ENCODE data around the gene TAMM41.
"Not testable (repeated sequence)": the region's sequence is repeated elsewhere in the genome, so short reads cannot be mapped to it uniquely, and the experiment has no call there.

TAMM41 gene, protein sequence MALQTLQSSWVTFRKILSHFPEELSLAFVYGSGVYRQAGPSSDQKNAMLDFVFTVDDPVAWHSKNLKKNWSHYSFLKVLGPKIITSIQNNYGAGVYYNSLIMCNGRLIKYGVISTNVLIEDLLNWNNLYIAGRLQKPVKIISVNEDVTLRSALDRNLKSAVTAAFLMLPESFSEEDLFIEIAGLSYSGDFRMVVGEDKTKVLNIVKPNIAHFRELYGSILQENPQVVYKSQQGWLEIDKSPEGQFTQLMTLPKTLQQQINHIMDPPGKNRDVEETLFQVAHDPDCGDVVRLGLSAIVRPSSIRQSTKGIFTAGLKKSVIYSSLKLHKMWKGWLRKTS

DNA sequence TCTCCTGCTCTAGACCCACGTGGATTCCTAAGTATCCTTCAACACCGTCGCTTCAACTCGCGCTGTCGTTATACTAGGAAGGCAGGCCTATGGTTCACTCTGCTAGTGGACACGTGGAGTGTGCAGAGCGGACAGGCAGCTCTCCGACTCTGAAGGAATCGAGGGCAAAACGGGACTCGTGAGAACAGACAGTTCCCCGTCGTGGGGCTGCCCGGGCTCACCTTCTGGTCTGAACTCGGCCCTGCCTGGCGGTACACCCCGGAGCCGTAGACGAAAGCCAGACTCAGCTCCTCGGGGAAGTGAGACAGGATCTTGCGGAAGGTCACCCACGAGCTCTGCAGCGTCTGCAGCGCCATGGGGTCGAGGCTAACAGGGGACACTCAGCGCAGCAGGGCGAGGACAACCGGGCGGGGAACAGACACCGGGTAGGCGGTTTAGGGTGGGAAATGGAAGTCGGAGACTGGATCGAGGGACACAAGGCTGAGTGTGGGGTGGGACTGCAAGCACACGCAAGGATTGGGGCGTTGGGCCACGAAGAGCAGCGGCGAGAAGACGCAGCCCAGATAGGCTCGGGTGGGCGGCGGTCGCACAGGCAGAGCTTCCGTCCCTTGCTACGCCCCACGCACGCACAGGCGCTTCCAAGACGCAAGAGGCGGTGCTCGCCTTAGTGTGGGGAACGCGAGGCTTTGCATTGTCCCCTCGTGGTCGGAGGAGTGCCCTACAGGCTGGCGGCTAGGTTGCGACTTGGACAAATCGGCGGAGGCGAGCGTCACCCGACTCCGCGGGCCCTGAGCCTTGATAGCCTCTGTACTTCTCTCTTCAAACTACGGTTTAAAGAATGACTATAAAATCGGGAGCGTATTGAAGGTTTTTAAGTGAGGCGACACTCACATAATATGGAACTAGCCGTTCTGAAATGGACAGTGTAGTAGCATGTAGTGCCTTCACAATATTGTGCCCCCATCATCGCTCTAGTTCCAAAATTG lies at the start of gene TAMM41:
TSS of gene TAMM41 (minus strand) at position 605 of the 986 bp plus-strand sequence. CDS start at position 356, 249 bp downstream.
- DNase-seq (ENCODE audit: low read depth), result peak; percentile 90

DNA sequence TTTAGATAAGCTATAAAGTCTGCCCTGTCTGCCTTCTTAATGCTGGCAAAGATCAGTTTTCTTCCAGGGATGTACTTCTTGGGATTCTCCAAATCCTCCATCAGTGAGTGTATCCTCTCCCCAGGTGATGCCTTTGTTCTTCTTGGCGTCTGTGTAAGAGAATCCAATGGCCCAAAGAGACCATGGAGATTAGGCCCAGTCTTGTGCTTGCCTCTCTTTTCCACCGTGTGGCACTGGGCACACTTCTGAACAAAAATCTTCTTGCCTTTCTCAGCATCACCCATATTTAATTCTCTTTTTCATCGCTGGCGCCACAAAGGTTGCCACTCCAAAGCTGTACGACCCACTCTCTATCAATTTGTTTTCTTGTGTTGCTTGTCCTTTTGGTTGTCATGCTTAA lies 32.2 kb upstream of the TAMM41 start:
- DNase-seq (ENCODE audit: low read depth), result no peak

DNA sequence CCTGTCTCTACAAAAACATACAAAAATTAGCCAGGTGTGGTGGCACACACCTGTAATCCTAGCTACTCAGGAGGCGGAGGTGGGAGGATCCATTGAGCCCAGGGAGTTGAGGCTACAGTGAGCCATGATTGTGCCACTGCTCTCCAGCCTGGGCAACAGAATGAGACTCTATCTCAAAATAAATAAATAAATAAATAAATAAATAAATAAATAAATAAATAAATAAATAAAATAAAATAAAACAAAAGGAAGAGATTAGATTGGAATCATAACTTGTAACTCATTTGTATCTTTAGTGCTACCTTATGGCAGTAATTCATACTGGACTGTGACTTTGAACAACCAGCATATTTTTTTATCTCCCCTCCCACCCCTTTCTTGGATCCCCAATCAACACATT lies 28.0 kb upstream of the TAMM41 start:
- DNase-seq (ENCODE audit: low read depth), result not testable (repeated sequence)

DNA sequence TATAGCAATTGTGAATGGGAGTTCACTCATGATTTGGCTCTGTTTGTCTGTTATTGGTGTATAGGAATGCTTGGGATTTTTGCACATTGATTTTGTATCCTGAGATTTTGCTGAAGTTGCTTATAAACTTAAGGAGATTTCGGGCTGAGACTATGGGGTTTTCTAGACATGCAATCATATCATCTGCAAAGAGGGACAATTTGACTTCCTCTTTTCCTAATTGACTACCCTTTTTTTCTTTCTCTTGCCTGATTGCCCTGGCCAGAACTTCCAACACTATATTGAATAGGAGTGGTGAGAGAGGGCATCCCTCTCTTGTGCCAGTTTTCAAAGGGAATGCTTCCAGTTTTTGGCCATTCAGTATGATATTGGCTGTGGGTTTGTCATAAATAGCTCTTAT lies 17.1 kb upstream of the TAMM41 start:
- DNase-seq (ENCODE audit: low read depth), result not testable (repeated sequence)

DNA sequence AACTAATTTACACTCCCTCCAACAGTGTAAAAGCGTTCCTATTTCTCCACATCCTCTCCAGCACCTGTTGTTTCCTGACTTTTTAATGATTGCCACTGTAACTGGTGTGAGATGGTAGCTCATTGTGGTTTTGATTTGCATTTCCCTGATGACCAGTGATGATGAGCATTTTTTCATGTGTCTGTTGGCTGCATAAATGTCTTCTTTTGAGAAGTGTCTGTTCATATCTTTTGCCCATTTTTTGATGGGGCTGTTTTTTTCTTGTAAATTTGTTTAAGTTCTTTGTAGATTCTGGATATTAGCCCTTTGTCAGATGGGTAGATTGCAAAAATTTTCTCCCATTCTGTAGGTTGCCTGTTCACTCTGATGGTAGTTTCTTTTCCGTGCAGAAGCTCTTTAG lies 15.9 kb upstream of the TAMM41 start:
- DNase-seq (ENCODE audit: low read depth), result not testable (repeated sequence)

DNA sequence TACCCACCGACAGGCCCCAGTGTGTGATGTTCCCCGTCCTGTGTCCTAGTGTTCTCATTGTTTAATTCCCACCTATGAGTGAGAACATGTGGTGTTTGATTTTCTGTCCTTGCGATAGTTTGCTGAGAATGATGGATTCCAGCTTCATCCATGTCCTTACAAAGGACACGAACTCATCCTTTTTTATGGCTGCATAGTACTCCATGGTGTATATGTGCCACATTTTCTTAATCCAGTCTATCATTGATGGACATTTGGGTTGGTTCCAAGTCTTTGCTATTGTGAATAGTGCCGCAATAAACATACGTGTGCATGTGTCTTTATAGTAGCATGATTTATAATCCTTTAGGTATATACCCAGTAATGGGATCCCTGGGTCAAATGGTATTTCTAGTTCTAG lies 15.5 kb upstream of the TAMM41 start:
- DNase-seq (ENCODE audit: low read depth), result not testable (repeated sequence)

DNA sequence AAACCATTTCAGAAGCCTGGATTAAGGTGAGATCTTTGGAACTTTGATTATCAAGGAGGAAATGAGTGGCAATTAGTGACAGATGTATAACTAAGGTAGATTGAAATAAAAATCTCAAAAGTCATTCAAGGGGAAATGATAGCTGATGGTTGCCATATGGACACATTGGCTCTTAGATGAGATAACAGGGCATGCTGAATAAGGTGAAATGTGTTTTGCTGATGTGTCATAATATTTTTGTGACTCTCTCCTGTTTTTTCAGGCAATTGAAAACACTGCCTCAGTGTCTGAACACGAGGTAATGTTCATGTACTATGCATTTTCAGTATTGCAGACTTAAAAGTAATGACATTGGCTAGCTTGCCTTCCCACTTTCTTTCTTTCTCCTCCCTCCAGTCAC lies 13.5 kb upstream of the TAMM41 start:
- not testable (repeated sequence) for DNase-seq (ENCODE audit: low read depth)

DNA sequence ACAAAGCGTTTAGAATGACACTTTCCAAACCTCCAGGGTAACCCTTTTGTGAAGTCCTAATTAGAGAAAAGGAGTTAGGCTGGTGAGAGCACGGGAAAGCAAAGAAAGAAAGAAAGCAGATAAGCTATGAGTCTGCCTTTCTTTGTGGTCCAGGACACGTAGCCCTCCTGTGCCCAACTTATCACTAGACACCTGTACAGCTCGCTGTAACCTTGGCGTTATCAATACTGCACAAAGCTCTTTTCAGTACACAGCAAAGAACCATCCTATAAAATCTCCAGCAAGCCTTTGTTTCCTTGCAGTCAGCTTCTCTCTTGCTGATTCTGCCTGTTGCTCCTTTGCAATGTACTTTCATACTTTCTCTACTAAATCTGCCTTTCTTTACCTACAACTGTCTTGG lies 6.8 kb upstream of the TAMM41 start:
- no peak for DNase-seq (ENCODE audit: low read depth)

DNA sequence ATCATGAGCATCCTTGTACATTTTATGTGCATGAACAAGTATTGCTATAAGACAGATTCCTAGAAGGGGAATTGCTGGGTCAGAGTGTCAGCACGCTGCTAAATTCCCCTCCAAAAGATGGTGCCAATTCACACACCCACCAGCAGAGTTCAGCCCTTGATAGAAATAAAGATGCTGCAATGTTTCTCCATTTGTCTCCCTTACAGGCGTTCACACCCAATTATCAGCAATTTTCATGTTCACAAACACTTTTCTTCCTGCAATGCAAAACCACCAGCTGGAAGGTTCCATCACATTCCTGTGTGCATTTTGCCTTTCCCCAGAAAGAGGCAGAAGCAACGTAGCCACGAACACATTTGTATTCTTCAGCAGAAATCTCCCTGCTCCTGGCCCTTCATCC lies 3.3 kb upstream of the TAMM41 start:
- DNase-seq (ENCODE audit: low read depth), result no peak

DNA sequence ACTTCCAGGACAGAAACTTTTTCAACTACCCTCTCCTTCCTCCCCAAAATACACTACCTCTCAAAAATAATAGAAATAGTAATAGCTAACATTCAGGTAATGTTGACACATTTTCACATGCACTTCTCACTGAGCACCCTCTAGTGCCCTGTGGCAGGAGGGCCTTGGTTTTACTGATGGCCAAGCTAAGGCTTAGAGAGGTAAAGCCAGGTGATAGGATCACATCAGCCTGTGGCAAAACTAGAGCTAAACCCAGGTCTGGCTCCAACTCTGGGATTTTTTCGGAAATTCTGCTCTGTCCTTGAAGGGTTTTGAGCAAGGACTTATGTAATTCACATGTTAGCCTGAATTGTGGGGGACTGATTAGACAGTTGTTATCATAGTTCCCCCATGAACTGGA lies 922 bp upstream of the TAMM41 start:
- peak; percentile 1 for DNase-seq (ENCODE audit: low read depth)

DNA sequence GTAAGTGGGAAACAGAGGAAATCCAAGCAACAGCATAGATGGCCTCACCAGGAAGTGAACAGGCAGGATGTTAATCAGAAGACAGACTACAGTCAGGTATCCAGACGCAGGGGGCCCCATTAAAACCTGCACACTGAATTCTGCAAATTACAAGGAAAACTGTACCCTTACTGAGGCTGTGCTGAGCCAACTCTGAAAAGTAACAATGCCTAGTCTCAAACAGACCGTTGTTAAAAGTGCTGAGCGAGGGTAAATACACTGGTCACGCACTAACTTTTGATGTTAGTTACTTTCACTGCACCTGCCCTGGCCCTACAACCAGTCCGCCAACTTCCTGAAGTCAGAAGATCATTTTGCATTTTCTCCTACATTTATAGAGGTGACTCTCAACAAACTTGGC lies 1.0 kb downstream of the TAMM41 start:
- no peak for DNase-seq (ENCODE audit: low read depth)

DNA sequence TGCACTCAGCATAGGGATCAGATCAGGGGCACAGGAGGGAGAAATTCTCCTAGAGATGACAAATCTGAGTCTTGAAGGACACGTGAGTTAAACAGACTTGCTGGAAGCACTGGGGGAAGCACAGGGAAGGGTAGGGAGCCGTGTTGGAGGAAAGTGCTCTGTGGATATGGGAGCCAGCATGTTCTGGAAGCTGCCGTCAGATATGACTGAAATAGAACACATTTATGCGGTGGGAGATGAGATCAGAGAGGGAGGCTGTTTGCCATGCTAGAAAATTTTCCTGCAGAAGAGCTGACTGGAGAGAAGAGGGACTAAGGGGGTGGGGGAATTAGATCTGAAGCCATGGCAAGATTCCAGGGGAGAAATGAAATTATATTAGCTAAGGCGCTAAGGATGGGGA lies 1.8 kb downstream of the TAMM41 start:
- no peak for DNase-seq (ENCODE audit: low read depth)

DNA sequence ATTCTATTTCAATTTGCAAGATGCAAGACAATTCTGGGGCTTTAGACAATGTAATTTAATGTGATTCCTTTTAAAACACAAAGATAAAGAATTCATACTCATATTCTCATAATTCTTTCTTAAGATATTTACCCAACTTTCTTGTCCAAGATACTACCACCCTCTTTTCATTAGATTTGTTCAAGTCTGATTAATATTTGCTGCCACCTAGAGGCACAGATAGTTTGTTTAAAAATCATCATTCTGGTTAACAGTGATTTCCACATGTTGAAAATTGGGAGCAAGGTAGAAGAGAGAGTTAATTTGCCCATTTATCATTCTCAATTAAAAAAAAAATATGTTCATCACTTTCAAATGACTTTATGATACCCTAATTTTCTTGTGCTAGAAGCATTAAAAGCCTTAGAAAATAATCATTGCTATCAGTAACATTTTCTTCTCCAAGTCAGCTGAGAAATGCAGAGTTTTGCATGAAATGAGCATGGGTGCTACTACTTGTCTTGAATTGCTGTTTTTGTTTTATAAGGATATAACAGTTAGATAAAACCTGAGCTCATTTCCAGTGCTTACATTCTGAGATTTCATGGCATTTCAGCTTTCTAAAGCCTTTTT lies 11.6 kb downstream of the TAMM41 start:
- no peak for DNase-seq (ENCODE audit: low read depth)

DNA sequence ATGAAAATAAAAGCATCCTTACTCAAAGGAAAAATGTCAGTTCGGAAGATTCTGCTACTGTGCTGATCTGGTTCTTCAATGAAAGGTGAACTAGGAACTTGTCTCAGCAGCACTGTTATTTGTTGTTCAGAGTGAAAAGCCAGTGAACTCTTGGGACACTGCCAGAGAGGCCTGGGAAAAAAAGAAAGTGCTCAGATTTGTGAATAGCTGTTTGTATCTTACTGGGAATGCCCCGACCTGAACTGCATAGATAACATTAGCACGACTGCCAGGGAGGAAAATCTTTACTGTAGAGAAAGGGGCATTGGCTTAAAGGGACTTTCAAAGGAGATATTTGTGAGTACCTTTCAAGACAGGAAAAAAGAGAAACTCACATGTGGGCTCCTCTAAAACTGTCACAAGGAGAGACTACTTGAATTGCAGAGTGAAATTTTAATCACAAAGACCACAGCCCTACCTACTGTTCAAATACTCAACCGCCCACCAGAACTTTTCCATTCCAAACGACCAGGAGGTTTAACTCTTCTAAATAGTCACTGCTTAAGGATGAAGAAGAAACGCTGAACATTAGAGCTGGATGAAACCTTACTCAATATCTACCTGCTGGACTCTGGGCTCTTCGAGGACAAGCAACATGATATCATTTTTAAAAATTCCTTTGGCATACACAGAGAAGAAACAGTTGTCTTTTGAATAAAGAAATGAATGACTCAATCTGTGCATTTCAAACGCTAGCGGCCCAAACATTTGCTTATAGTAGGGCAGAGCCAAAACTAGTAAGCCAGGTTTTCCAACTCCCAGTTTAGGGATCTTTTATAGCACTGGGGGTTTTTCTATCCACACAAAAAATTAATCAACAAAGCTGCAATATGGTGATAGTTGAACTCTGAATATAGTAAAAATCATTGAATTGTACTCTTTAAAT lies 13.4 kb downstream of the TAMM41 start:
- no peak for DNase-seq (ENCODE audit: low read depth)

DNA sequence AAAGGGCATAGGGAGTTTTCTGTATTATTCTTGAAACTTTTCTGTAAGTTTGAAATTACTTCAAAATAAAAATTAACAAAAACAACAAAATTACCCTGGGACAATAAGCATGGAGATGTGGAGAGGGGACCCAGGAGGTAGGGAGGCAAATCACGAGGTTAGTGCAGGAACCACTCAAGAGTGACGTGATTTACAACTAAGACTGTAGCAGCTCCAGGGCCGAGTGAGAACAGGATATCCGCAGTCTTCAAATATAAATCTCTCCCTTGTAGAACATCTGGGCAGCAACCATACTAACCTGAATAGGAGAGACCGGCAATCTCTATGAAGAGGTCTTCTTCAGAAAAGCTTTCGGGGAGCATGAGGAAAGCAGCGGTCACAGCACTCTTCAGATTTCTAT lies 17.3 kb downstream of the TAMM41 start:
- no peak for DNase-seq (ENCODE audit: low read depth)

DNA sequence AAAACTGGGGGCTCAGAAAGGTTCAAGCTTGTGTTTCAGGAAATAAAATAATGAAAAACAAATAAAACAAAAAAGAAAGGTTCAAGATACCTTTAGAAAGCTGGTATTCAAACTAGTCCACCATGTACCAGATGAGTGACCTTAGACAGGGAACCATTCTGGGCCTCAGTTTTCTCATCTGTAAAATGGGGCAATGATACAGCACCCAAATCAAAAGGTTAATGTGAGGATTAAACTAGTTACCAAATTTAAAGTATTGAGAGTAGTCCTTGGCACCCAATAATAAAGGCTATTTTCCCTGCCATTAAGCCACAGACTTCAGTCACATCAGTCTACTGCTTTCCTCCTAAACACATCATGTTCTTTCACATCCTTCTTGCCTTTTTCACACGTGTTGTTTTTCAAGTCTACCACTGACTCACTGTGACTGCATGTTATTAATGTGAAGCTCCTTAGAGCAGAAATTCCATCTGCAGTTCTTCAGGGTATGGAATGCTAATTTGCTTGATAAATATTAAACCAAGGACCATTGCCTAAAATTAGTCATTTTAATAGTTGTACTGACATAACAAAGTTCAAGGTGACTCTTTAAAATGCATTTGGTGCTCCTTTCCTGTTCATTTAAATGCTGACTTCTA lies 19.9 kb downstream of the TAMM41 start:
- no peak for DNase-seq (ENCODE audit: low read depth)

DNA sequence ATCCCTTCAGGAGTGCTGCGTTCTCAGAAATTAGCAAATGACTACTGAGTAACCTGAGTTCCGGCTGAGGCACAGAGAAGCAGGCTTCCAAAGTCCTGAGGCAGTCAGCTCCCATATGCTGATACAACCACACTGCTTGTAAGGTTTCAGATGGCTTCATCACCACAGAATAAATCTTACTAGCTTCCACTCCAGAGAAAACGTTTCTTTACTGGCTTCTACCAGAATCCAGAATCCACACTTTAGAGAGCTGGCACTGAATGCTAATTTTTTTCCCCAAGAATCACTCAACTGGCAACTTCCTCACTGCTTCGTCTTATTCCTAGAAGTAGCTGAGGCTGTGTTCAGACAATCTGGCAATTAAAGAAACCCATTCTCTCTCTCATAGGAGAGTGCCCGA lies 21.4 kb downstream of the TAMM41 start:
- no peak for DNase-seq (ENCODE audit: low read depth)

DNA sequence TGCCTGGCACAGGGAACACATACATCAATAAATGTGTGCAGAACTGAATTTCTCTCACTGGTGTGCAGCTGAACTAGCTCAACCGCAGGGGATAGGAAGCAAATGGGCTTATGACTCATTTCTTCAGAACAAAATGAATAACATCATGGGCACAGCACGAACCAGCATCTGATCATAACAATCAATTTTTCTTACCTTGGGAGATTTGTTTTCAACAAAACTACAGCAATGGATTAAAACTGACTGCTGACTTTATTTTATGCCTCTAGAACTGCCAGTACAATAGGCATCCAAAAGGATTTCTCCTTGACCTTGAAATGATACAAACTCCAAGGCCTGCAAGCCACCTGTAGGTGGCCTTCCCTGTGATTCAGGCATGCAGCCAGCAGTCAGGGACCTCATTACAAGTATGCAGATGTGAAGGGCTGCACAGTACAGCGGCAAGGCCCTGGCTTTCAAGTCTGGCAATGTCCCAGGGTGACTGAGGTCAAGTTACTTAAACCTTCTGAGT lies 26.1 kb downstream of the TAMM41 start:
- no peak for DNase-seq (ENCODE audit: low read depth)

DNA sequence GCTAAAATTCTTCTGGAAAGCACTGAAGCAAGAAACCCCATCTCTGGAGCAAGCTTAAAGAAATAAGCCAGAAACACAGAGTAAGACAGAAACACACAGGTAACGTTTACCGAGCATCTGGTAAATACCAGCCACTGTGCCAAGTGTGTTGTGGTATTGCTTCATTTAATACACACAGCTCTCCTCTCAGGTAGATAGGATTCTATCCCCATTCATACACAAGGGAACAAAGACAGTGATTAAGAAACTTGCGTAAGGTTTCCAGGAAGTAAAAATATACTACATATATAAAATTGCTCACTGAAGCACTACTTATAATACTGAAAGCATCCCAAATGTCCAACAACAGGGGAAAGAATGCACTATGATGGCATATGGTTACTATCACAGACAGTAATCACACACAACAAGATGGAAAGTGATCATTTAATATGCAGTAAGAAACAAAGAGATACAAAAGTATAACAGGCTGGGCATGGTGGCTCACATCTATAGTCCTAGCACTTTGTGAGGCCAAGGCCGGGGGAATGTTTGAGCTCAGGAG lies 27.5 kb downstream of the TAMM41 start:
- no peak for DNase-seq (ENCODE audit: low read depth)

DNA sequence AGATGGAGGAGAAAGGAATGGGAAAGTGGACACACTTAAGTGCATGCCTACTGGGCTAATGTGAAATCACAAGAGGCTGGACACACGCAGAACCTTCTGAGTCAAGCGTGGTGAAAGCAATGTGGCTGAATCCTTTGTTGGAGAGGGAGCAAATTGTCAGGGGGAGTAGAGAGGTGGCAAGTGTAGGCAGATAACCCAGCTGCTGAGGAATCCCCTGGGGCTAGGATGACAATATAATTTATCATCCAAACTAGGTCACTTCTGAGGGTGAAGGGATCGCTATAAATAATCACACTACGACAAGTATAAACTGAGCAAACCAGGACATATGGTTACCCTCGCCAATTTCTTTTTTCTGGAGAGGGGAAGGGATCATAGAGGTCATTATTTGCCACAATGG lies 28.7 kb downstream of the TAMM41 start:
- no peak for DNase-seq (ENCODE audit: low read depth)

DNA sequence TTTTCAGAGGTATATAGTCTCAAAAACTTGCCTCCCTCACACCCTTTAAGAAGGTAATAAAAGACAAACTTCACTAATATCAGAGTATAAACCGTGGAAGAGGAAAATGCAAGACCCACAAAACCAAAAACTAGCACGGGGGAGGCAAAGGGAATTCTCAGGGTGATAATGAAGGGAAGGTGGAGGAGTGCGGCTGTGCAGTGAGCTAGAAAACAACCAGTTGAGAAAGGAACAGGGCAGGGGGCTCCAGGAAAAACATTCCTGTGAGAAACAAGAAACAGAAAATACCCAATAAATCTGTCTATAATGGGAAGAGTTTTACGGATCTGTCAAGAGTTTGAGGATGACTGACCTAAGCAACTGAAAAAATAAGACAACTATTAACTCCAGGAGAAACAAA lies 31.6 kb downstream of the TAMM41 start:
- no peak for DNase-seq (ENCODE audit: low read depth)
